MCF 10A (cell line): ENCODE data around the gene COL4A4. TPM values are rescaled to one million over a fixed set of nuclear protein-coding genes. Genes with fewer than 3 reads are reported as not detected.

Source experiments
- BruUV-seq: library from RNA; stranded (reverse); fragments of 400-500 nt; replicated peaks from 2 replicates; lab custom pipeline; 2021; lab: Mats Ljungman, UMichigan
- CTCF ChIA-PET: fragments of 300-600 bp; sonication (Branson Sonifier 250); formaldehyde crosslinking; extraction: SDS; loops from one replicate; lab custom pipeline; 2021; ENCODE audit warnings: antibody characterized with exemption, inconsistent platforms; lab: Yijun Ruan, JAX
- POLR2A ChIA-PET: fragments of 300-600, 350-650 bp; sonication (Branson Sonifier 250); formaldehyde crosslinking; extraction: SDS; loops from one replicate; lab custom pipeline; 2020; ENCODE audit warnings: antibody characterized with exemption, inconsistent platforms; lab: Yijun Ruan, JAX
- DNase-seq: peaks from one replicate; pipeline ENCODE4 v3.0.0-alpha.2; 2018; ENCODE audit not compliant: unreplicated experiment
- H3K27ac Mint-ChIP-seq: one replicate; pipeline ENCODE4 v1.8.0; 2022; ENCODE audit warnings: mild to moderate bottlenecking, low read depth, mixed read lengths; ENCODE audit not compliant: unreplicated experiment
- H3K27me3 Mint-ChIP-seq: one replicate; pipeline ENCODE4 v1.8.0; 2022; ENCODE audit warnings: mixed read lengths; ENCODE audit not compliant: insufficient read depth, unreplicated experiment
- H3K36me3 Mint-ChIP-seq: one replicate; pipeline ENCODE4 v1.8.0; 2022; ENCODE audit warnings: mild to moderate bottlenecking, moderate library complexity, mixed read lengths; ENCODE audit not compliant: insufficient read depth, unreplicated experiment
- H3K4me1 Mint-ChIP-seq: one replicate; pipeline ENCODE4 v1.8.0; 2022; ENCODE audit warnings: mixed read lengths; ENCODE audit not compliant: insufficient read depth, unreplicated experiment
- H3K4me3 Mint-ChIP-seq: one replicate; pipeline ENCODE4 v1.8.0; 2022; ENCODE audit warnings: mild to moderate bottlenecking, moderate library complexity, mixed read lengths; ENCODE audit not compliant: unreplicated experiment
- H3K9me3 Mint-ChIP-seq: one replicate; pipeline ENCODE4 v1.8.0; 2022; ENCODE audit warnings: mixed read lengths; ENCODE audit not compliant: unreplicated experiment
- intact Hi-C: fragments of 100-400 bp; cut with micrococcal nuclease; formaldehyde crosslinking; loops from 2 replicates; pipeline ENCODE4 v1.14.1; 2022
- total RNA-seq: library from RNA; stranded (reverse); gene quantifications from 2 replicates; pipeline ENCODE4 v1.2.3, GENCODE V29; 2022
- TF ChIP-seq, protein P1 (sequence below): fragments of 200-600 bp; IDR thresholded peaks from one replicate; pipeline ENCODE4 v1.8.0; 2022; ENCODE audit warnings: antibody characterized with exemption, mild to moderate bottlenecking; ENCODE audit not compliant: unreplicated experiment

Gene COL4A4
- total RNA-seq, 1 experiment from 2014 or later, result 0.30 TPM

- Mint-ChIP-seq H3K36me3 (no peaks in the 10 kb centered on the region), H3K27me3 (no peaks in the 10 kb centered on the region), H3K4me1 (no peaks in the 10 kb centered on the region), H3K27ac (no peak overlapping the region), H3K9me3 (peaks cover 8% of the 10 kb centered on the region), H3K4me3 (no peak overlapping the region)
- TF ChIP-seq, protein P1, sequence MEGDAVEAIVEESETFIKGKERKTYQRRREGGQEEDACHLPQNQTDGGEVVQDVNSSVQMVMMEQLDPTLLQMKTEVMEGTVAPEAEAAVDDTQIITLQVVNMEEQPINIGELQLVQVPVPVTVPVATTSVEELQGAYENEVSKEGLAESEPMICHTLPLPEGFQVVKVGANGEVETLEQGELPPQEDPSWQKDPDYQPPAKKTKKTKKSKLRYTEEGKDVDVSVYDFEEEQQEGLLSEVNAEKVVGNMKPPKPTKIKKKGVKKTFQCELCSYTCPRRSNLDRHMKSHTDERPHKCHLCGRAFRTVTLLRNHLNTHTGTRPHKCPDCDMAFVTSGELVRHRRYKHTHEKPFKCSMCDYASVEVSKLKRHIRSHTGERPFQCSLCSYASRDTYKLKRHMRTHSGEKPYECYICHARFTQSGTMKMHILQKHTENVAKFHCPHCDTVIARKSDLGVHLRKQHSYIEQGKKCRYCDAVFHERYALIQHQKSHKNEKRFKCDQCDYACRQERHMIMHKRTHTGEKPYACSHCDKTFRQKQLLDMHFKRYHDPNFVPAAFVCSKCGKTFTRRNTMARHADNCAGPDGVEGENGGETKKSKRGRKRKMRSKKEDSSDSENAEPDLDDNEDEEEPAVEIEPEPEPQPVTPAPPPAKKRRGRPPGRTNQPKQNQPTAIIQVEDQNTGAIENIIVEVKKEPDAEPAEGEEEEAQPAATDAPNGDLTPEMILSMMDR, result no peak
- intact Hi-C loops, result no loop called here
- ChIA-PET CTCF (no interaction called here), POLR2A (no interaction called here)
- no peak for DNase-seq
- BruUV-seq, result no TSS peak
Observed at GRCh38 chr2:227007940-227008339, 156.1 kb downstream of the COL4A4 start.

DNA sequence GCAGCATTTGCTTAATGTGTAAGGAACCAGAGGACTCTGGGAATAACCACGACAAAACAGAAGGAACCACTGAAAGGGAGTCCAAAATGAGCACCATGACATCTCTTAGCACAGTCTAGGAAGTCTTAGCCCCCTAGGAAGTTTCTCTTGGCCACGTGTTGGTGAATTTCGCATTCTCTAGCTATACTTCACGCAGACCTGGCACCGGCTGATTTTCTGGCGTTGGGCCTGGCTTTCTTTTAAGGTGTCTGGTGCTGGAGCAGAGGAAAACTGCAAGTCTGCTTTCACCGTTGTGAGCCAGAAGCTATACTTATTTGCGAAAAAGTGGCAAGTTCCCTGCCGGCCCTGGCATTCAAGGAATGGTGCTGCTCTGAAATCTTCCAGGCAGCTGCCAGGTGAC is 156.9 kb downstream of the COL4A4 start:
- Mint-ChIP-seq H3K4me1 (no peaks in the 10 kb centered on the region), H3K4me3 (no peak overlapping the region), H3K9me3 (peaks cover 8% of the 10 kb centered on the region), H3K27ac (no peak overlapping the region), H3K36me3 (no peaks in the 10 kb centered on the region), H3K27me3 (no peaks in the 10 kb centered on the region)
- ChIA-PET CTCF (interaction anchor here (0.6 kb wide), 1 partner anchor 1602 kb away, joined by 3 read pairs; no protein-coding TSS in a partner anchor), POLR2A (no interaction called here)
- DNase-seq, result no peak
- TF ChIP-seq, protein P1, result no peak
- no TSS peak for BruUV-seq
- intact Hi-C loops, result no loop called here

GRCh38 chr2:227006189-227006897 is 157.7 kb downstream of the COL4A4 start:
- CTCF ChIA-PET, result no interaction called here
- DNase-seq, result no peak
- TF ChIP-seq, protein P1, result no peak
- intact Hi-C loops, result no loop called here
- Mint-ChIP-seq H3K4me1 (no peaks in the 10 kb centered on the region), H3K27ac (no peak overlapping the region), H3K9me3 (peaks cover 8% of the 10 kb centered on the region), H3K36me3 (no peaks in the 10 kb centered on the region), H3K27me3 (no peaks in the 10 kb centered on the region), H3K4me3 (no peak overlapping the region)
- POLR2A ChIA-PET, result interaction anchor here (0.6 kb wide), 1 partner anchor 1276 kb away, joined by 3 read pairs; no protein-coding TSS in a partner anchor
- BruUV-seq, result no TSS peak

DNA sequence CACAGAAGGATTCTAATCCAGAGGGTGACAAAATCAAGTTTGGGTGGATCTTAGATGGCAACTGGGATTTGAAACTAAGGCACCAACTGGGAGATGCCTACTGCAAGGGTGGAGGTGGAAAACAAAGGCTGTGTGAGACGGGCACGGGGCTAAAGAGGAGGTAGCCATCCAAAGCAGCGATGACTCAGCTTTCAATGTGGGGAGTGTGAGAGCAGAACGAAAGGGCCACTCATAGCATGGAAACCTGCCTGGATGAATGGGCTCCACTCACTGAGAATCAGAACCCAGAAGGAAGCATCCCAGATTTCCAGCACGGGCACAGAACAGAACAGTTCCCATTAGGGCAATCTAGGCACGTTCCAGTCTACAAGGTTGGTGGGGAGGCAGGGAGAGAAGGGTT is 159.5 kb downstream of the COL4A4 start:
- ChIA-PET CTCF (interaction anchor here (0.6 kb wide), 2 partner anchors 25 to 868 kb away, joined by 3 read pairs; no protein-coding TSS in a partner anchor), POLR2A (no interaction called here)
- Mint-ChIP-seq H3K27me3 (no peaks in the 10 kb centered on the region), H3K4me1 (no peaks in the 10 kb centered on the region), H3K9me3 (no peaks in the 10 kb centered on the region), H3K4me3 (no peak overlapping the region), H3K27ac (no peak overlapping the region), H3K36me3 (peaks cover 7% of the 10 kb centered on the region)
- DNase-seq, result no peak
- no TSS peak for BruUV-seq
- intact Hi-C loops, result no loop called here
- TF ChIP-seq, protein P1, result no peak
